Gastrocnemius medialis (tissue), 4 donors: ENCODE measurements around the gene HLA-B.

Experiments used
- POLR2A ChIP-seq, 2 donors: fragments of 450-650 bp; IDR thresholded peaks; one replicate each; pipeline ENCODE4 v1.6.1; 2017; ENCODE audit warnings: antibody characterized with exemption in 2 of 2, mild to moderate bottlenecking in 2 of 2, moderate library complexity in 2 of 2
- TF ChIP-seq, protein P1 (sequence below), 5 experiments: fragments of 450-650 bp in 3 of 5; fragments of 200-600 bp in 2 of 5; sonication (generic) in 2 of 5; IDR thresholded peaks in 4 of 5; conservative IDR thresholded peaks in 1 of 5; 1 replicate in 4 of 5; 2 replicates in 1 of 5; pipeline ENCODE4 v1.5.1; 2016 to 2019; ENCODE audit warnings: antibody characterized with exemption in 5 of 5, mild to moderate bottlenecking in 3 of 5, moderate library complexity in 3 of 5

DNA sequence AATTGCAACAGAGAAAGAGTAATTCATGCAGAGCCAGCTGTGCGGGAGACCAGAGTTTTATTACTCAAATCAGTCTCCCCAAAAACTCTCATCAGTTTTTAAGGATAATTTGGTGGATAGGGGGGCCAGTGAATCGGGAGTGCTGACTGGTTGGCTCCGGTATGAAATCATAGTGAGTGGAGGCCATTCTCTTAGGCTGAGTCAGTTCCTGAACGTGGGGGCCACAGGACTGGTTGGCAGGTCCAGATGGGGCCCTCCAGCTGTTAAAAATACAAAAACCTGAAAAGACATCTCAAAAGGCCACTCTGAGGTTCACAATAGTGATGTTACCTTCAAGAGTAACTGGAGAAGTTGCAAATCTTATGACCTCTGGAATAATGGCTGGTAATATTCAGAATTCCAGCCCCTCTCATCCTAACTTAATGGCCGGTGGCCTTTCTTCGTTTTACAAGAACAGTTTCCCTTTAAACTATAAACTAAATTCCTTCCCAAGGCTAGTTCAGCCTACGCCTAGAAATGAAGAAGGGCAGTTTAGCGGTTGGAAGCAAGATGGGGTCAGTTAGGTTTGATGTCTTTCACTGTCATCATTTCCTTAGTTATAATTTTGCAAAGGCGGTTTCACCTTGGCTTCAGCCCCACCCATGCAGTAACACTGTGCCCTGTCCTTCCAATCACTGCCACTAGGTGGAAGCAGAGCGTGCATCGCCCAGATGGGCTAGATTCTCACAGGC is 39.6 kb upstream of the HLA-B start:
- no peak for TF ChIP-seq POLR2A (IDR thresholded peaks at IDR 0.05)
- TF ChIP-seq, protein P1, sequence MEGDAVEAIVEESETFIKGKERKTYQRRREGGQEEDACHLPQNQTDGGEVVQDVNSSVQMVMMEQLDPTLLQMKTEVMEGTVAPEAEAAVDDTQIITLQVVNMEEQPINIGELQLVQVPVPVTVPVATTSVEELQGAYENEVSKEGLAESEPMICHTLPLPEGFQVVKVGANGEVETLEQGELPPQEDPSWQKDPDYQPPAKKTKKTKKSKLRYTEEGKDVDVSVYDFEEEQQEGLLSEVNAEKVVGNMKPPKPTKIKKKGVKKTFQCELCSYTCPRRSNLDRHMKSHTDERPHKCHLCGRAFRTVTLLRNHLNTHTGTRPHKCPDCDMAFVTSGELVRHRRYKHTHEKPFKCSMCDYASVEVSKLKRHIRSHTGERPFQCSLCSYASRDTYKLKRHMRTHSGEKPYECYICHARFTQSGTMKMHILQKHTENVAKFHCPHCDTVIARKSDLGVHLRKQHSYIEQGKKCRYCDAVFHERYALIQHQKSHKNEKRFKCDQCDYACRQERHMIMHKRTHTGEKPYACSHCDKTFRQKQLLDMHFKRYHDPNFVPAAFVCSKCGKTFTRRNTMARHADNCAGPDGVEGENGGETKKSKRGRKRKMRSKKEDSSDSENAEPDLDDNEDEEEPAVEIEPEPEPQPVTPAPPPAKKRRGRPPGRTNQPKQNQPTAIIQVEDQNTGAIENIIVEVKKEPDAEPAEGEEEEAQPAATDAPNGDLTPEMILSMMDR (IDR thresholded peaks at IDR 0.05 in 4 of 5, conservative IDR thresholded peaks at IDR 0.05 in 1 of 5) = peak; percentile 60 to 98 (median 85)
